HG03460 (cell line): ENCODE measurements around the gene OSBP2.

ENCODE experiments used
- ATAC-seq: cut with Tn5 transposase; IDR thresholded peaks from one replicate; pipeline ENCODE4 v1.9.1; 2021; ENCODE audit not compliant: unreplicated experiment

Gene OSBP2

GRCh38 chr22:30802202-30803166, 107.8 kb downstream of the OSBP2 start:
- no peak for ATAC-seq

GRCh38 chr22:30803679-30804078, 109.0 kb downstream of the OSBP2 start:
- ATAC-seq = no peak

GRCh38 chr22:30804626-30805025, 110.0 kb downstream of the OSBP2 start:
- no peak for ATAC-seq

- no peak for ATAC-seq
Observed at GRCh38 chr22:30806391-30806861, 111.8 kb downstream of the OSBP2 start.

GRCh38 chr22:30809086-30809485, 114.4 kb downstream of the OSBP2 start:
- no peak for ATAC-seq

- ATAC-seq = no peak
Observed at GRCh38 chr22:30810105-30810504, 115.4 kb downstream of the OSBP2 start.

GRCh38 chr22:30813936-30814335, 119.3 kb downstream of the OSBP2 start:
- ATAC-seq = no peak

- ATAC-seq = no peak
Observed at GRCh38 chr22:30816413-30816812, 121.7 kb downstream of the OSBP2 start.

- no peak for ATAC-seq
Observed at GRCh38 chr22:30821381-30821780, 126.7 kb downstream of the OSBP2 start.

- no peak for ATAC-seq
Observed at GRCh38 chr22:30821863-30822215, 127.2 kb downstream of the OSBP2 start.

- no peak for ATAC-seq
Observed at GRCh38 chr22:30822216-30823014, 127.7 kb downstream of the OSBP2 start.

GRCh38 chr22:30823015-30823370, 128.3 kb downstream of the OSBP2 start:
- ATAC-seq = no peak

- ATAC-seq = no peak
Observed at GRCh38 chr22:30824096-30824495, 129.4 kb downstream of the OSBP2 start.

GRCh38 chr22:30824711-30825110, 130.0 kb downstream of the OSBP2 start:
- no peak for ATAC-seq

- ATAC-seq = no peak
Observed at GRCh38 chr22:30825711-30826505, 131.2 kb downstream of the OSBP2 start.

- ATAC-seq = no peak
Observed at GRCh38 chr22:30826670-30827355, 132.1 kb downstream of the OSBP2 start.

GRCh38 chr22:30827646-30828045, 133.0 kb downstream of the OSBP2 start:
- ATAC-seq = no peak

GRCh38 chr22:30828187-30829155, 133.8 kb downstream of the OSBP2 start:
- no peak for ATAC-seq

- no peak for ATAC-seq
Observed at GRCh38 chr22:30829901-30830550, 135.4 kb downstream of the OSBP2 start.
